ENCODE measurements around the gene DNAJC15.

DNA sequence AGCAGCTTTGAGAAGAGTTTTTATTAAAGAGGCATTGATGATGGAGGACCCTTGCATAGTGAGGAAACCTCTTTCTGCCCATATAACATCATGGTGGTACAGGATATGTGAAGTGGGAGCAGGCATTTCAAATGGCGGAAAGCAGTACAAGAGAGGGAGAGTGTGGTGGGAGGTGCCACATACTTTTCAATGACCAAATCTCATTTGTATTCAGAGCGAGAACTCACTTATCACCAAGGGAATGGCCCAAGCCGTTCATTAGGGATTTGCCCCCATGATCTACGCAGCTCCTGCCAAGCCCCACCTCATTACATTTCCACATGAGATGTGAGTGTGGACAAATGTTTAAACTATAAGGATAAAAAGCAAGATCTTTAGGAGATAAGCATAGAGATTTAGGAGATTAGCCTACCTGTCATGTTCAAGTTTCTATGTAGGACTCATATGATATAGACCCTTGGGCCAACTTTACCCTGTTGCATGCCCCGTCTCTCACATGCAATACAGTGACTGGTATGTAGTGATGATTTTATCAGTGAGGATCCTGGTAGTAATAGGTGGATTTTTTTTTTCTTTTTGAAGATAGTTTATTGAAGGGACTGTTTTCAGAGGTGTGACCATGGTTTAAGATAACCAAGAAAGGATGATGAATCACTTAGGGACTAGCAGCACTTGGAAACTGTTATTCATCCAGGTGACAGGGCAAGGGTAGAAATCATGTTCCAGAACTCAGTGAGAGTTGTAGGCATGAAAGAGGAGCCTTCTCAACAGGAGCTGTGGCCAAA is 38.3 kb downstream of the DNAJC15 start:
- no peak for TF ChIP-seq POLR2A (IDR thresholded peaks at IDR 0.05)
- TF ChIP-seq, protein P1, sequence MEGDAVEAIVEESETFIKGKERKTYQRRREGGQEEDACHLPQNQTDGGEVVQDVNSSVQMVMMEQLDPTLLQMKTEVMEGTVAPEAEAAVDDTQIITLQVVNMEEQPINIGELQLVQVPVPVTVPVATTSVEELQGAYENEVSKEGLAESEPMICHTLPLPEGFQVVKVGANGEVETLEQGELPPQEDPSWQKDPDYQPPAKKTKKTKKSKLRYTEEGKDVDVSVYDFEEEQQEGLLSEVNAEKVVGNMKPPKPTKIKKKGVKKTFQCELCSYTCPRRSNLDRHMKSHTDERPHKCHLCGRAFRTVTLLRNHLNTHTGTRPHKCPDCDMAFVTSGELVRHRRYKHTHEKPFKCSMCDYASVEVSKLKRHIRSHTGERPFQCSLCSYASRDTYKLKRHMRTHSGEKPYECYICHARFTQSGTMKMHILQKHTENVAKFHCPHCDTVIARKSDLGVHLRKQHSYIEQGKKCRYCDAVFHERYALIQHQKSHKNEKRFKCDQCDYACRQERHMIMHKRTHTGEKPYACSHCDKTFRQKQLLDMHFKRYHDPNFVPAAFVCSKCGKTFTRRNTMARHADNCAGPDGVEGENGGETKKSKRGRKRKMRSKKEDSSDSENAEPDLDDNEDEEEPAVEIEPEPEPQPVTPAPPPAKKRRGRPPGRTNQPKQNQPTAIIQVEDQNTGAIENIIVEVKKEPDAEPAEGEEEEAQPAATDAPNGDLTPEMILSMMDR (IDR thresholded peaks at IDR 0.05), result no peak
- no peak for TF ChIP-seq EP300 (IDR thresholded peaks at IDR 0.05)
- TF ChIP-seq POLR2AphosphoS5 (IDR thresholded peaks at IDR 0.05), result no peak
